Fibroblast of skin of left biceps (primary cell): ENCODE data around the gene PODXL.
"Not testable (repeated sequence)": the region's sequence is repeated elsewhere in the genome, so short reads cannot be mapped to it uniquely, and the experiment has no call there.

Experiments used
- DNase-seq, 2 experiments: peaks; one replicate each; pipeline ENCODE4 v3.0.0-alpha.2; 2013; ENCODE audit warnings: low read depth in 2 of 2

Gene PODXL

GRCh38 chr7:131511774-131512535, 44.5 kb downstream of the PODXL start:
- DNase-seq: no peak

- DNase-seq: no peak
Measured at GRCh38 chr7:131511071-131511470, 45.4 kb downstream of the PODXL start.

- no peak for DNase-seq
Measured at GRCh38 chr7:131509781-131510180, 46.6 kb downstream of the PODXL start.

- no peak for DNase-seq
Measured at GRCh38 chr7:131508754-131509486, 47.5 kb downstream of the PODXL start.

GRCh38 chr7:131507592-131508331, 48.7 kb downstream of the PODXL start:
- DNase-seq: no peak

- no peak for DNase-seq
Measured at GRCh38 chr7:131506597-131506996, 49.8 kb downstream of the PODXL start.

GRCh38 chr7:131505636-131506557, 50.5 kb downstream of the PODXL start:
- no peak for DNase-seq

- DNase-seq: not testable (repeated sequence)
Measured at GRCh38 chr7:131505037-131505620, 51.3 kb downstream of the PODXL start.

- DNase-seq: no peak
Measured at GRCh38 chr7:131504157-131504899, 52.1 kb downstream of the PODXL start.

GRCh38 chr7:131503639-131504038, 52.8 kb downstream of the PODXL start:
- DNase-seq: no peak

- DNase-seq: no peak
Measured at GRCh38 chr7:131502810-131503508, 53.5 kb downstream of the PODXL start.

GRCh38 chr7:131501930-131502685, 54.3 kb downstream of the PODXL start:
- no peak for DNase-seq

GRCh38 chr7:131501422-131501821, 55.0 kb downstream of the PODXL start:
- peak in 1 of 2 experiments; percentile 38 for DNase-seq

- DNase-seq: no peak
Measured at GRCh38 chr7:131500357-131500756, 56.1 kb downstream of the PODXL start.

- no peak for DNase-seq
Measured at GRCh38 chr7:131499801-131500200, 56.6 kb downstream of the PODXL start.

- DNase-seq: no peak
Measured at GRCh38 chr7:131498237-131498885, 58.1 kb downstream of the PODXL start.

GRCh38 chr7:131497454-131497853, 59.0 kb downstream of the PODXL start:
- no peak for DNase-seq
